Type B pancreatic cell (in vitro differentiated cells): ENCODE measurements around the gene OR2A2. TPM values are rescaled to one million over a fixed set of nuclear protein-coding genes. Genes with fewer than 3 reads are reported as not detected.

Source experiments
- DNase-seq: peaks from one replicate; pipeline ENCODE4 v3.0.0; 2021; ENCODE audit warnings: mixed read lengths; ENCODE audit not compliant: unreplicated experiment; ENCODE audit errors: extremely low spot score
- H3K27ac Mint-ChIP-seq: 2 replicates; pipeline ENCODE4 v1.8.0; 2021; ENCODE audit warnings: mild to moderate bottlenecking, mixed read lengths
- H3K27me3 Mint-ChIP-seq: 2 replicates; pipeline ENCODE4 v1.8.0; 2021; ENCODE audit warnings: mixed read lengths
- H3K36me3 Mint-ChIP-seq: 2 replicates; pipeline ENCODE4 v1.8.0; 2021; ENCODE audit warnings: mixed read lengths
- H3K4me1 Mint-ChIP-seq: one replicate; pipeline ENCODE4 v1.8.0; 2021; ENCODE audit warnings: mixed read lengths; ENCODE audit not compliant: unreplicated experiment
- H3K4me3 Mint-ChIP-seq: 2 replicates; pipeline ENCODE4 v1.8.0; 2021; ENCODE audit warnings: mild to moderate bottlenecking, mixed read lengths
- H3K9me3 Mint-ChIP-seq: 2 replicates; pipeline ENCODE4 v1.8.0; 2021; ENCODE audit warnings: mixed read lengths
- CTCF ChIP-seq: fragments of 200-600 bp; sonication (generic); conservative IDR thresholded peaks from 2 replicates; pipeline ENCODE4 v1.5.0; 2021; ENCODE audit warnings: antibody characterized with exemption, mild to moderate bottlenecking
- total RNA-seq: library from RNA; stranded (reverse); gene quantifications from 2 replicates; pipeline ENCODE4 v1.2.1, GENCODE V29; 2021; ENCODE audit warnings: low replicate concordance

OR2A2 gene
- total RNA-seq, 1 donor from 2014 or later: not detected

GRCh38 chr7:144102041-144102440 is 7.3 kb upstream of the OR2A2 start:
- Mint-ChIP-seq H3K27ac (no peak overlapping the region), H3K4me3 (no peak overlapping the region), H3K27me3 (no peaks in the 10 kb centered on the region), H3K4me1 (no peaks in the 10 kb centered on the region), H3K9me3 (no peaks in the 10 kb centered on the region), H3K36me3 (no peaks in the 10 kb centered on the region)
- no peak for TF ChIP-seq CTCF
- DNase-seq: no peak

- Mint-ChIP-seq H3K27me3 (no peaks in the 10 kb centered on the region), H3K27ac (no peak overlapping the region), H3K36me3 (no peaks in the 10 kb centered on the region), H3K9me3 (no peaks in the 10 kb centered on the region), H3K4me3 (no peak overlapping the region), H3K4me1 (no peaks in the 10 kb centered on the region)
- DNase-seq: no peak
- TF ChIP-seq CTCF: no peak
Observed at GRCh38 chr7:144105211-144105610, 4.2 kb upstream of the OR2A2 start.

GRCh38 chr7:144110272-144110671 is 889 bp downstream of the OR2A2 start:
- Mint-ChIP-seq H3K27me3 (no peaks in the 10 kb centered on the region), H3K4me1 (no peaks in the 10 kb centered on the region), H3K36me3 (no peaks in the 10 kb centered on the region), H3K27ac (no peak overlapping the region), H3K4me3 (no peak overlapping the region), H3K9me3 (no peaks in the 10 kb centered on the region)
- TF ChIP-seq CTCF: no peak
- DNase-seq: no peak

GRCh38 chr7:144113651-144114050 is 4.3 kb downstream of the OR2A2 start:
- DNase-seq: no peak
- H3K36me3 Mint-ChIP-seq: no peaks in the 10 kb centered on the region
- no peaks in the 10 kb centered on the region for H3K4me1 Mint-ChIP-seq
- H3K4me3 Mint-ChIP-seq: no peak overlapping the region
- no peak overlapping the region for H3K27ac Mint-ChIP-seq
- H3K27me3 Mint-ChIP-seq: no peaks in the 10 kb centered on the region
- no peaks in the 10 kb centered on the region for H3K9me3 Mint-ChIP-seq
- no peak for TF ChIP-seq CTCF

- H3K36me3 Mint-ChIP-seq: no peaks in the 10 kb centered on the region
- no peaks in the 10 kb centered on the region for H3K4me1 Mint-ChIP-seq
- no peak overlapping the region for H3K27ac Mint-ChIP-seq
- no peak overlapping the region for H3K4me3 Mint-ChIP-seq
- no peaks in the 10 kb centered on the region for H3K9me3 Mint-ChIP-seq
- no peak for DNase-seq
- TF ChIP-seq CTCF: no peak
- no peaks in the 10 kb centered on the region for H3K27me3 Mint-ChIP-seq
Observed at GRCh38 chr7:144118341-144118740, 9.0 kb downstream of the OR2A2 start.

GRCh38 chr7:144122876-144123275 is 13.5 kb downstream of the OR2A2 start, which contains the start of gene OR2A14:
Gene OR2A14, plus strand, starts transcription at chr7:144123176. Its CDS starts 5,937 bp downstream, at chr7:144129113.
- Mint-ChIP-seq H3K27ac (no peak within 1 kb of the TSS), H3K4me3 (no peak within 1 kb of the TSS), H3K9me3 (no peaks in the 10 kb centered on the region), H3K4me1 (no peaks in the 10 kb centered on the region), H3K27me3 (peaks cover 2% of the 10 kb centered on the region), H3K36me3 (no peaks in the 10 kb centered on the region)
- no peak for TF ChIP-seq CTCF
- no peak for DNase-seq
